ENCODE data around the gene IL1RAP. TPM values are rescaled to one million over a fixed set of nuclear protein-coding genes. Genes with fewer than 3 reads are reported as not detected.
"Not testable (repeated sequence)": the region's sequence is repeated elsewhere in the genome, so short reads cannot be mapped to it uniquely, and the experiment has no call there.

IL1RAP gene
- total RNA-seq, 2 experiments from 2014 or later: 11.0 to 13.7 TPM

DNA sequence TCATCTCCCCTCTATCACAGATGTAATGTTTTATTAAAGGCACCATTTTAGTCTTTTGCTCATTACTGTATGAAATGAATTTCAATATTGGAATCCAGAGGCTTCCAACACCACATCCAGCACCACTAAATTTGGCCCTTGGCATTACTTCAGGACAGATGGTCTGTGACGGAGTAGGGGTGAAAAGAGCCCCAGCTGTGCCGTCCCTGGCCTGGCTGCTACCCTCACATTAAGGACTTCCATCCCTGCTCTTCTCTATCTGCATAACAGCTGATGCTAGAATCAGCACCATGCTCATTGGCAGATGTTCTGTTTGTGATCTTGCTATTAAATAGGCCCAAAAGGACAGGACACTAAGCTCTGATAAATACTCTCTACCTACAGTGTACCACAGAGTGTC, 152.9 kb downstream of the IL1RAP start:
- H3K9me3 Mint-ChIP-seq: no peaks in the 10 kb centered on the region
- H3K27ac Mint-ChIP-seq: no peak overlapping the region
- H3K4me3 Mint-ChIP-seq: no peak overlapping the region
- no peaks in the 10 kb centered on the region for H3K36me3 Mint-ChIP-seq (ENCODE audit: low read depth)
- intact Hi-C loops (cut with micrococcal nuclease): no loop called here
- no peak for DNase-seq
- CTCF ChIA-PET: no interaction called here
- no peaks in the 10 kb centered on the region for H3K4me1 Mint-ChIP-seq (ENCODE audit: low read depth)
- peaks cover 7% of the 10 kb centered on the region for H3K27me3 Mint-ChIP-seq (ENCODE audit: low read depth)

DNA sequence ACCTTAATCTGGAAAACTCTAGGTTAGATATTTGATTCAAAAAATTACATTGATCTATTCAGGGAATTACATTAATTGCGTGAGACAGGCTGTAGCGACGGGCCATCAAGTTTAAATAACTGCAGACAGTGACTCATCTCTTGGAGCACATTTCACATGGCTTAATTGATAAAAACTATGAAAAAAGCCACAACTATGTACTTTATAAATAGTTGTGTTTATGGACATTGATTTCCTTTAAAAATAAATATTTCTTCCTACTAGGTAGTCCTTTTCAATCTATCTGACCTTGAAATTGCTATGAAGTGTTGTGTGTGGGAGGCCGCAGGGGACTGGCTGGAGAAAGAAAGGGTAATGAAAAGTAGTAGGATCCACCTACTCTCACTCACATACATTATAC, 157.8 kb downstream of the IL1RAP start:
- no peak overlapping the region for H3K4me3 Mint-ChIP-seq
- H3K27me3 Mint-ChIP-seq (ENCODE audit: low read depth): peaks cover 5% of the 10 kb centered on the region
- no peaks in the 10 kb centered on the region for H3K4me1 Mint-ChIP-seq (ENCODE audit: low read depth)
- H3K36me3 Mint-ChIP-seq (ENCODE audit: low read depth): no peaks in the 10 kb centered on the region
- no peak overlapping the region for H3K27ac Mint-ChIP-seq
- DNase-seq: no peak
- intact Hi-C loops (cut with micrococcal nuclease): no loop called here
- H3K9me3 Mint-ChIP-seq: no peaks in the 10 kb centered on the region
- CTCF ChIA-PET: no interaction called here

- H3K27me3 Mint-ChIP-seq (ENCODE audit: low read depth): no peaks in the 10 kb centered on the region
- peaks cover 2% of the 10 kb centered on the region for H3K9me3 Mint-ChIP-seq
- no peaks in the 10 kb centered on the region for H3K36me3 Mint-ChIP-seq (ENCODE audit: low read depth)
- H3K4me3 Mint-ChIP-seq: no peak overlapping the region
- no peaks in the 10 kb centered on the region for H3K4me1 Mint-ChIP-seq (ENCODE audit: low read depth)
- H3K27ac Mint-ChIP-seq: no peak overlapping the region
- intact Hi-C loops (cut with micrococcal nuclease): no loop called here
- no peak for DNase-seq
- CTCF ChIA-PET: interaction anchor here (1.1 kb wide), 2 partner anchors 11 to 351 kb away, joined by 3 to 4 read pairs; partner anchors contain the start of gene CLDN1
These were observed 159.3 kb downstream of the IL1RAP start for GRCh38 chr3:190673148-190673547.

DNA sequence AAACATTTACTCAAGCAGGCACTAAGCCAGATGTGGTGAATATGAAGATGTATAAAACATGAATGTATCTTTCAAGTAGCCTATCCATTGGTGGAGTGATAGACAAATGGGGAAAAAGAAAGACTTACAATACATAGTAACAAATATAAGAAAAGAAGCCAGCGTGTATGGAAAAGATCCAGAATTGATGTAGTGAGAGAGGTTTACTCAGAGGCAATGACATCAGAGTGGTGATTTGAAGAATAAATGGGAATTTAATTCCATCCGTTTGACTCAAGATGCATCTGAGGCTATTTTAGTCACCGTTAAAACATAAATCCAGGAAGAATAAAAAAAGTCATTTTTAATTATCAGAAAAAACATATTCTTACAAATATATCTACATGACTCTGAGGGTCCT, 162.6 kb downstream of the IL1RAP start:
- CTCF ChIA-PET: no interaction called here
- Mint-ChIP-seq H3K36me3 (ENCODE audit: low read depth) (no peaks in the 10 kb centered on the region), H3K4me1 (ENCODE audit: low read depth) (no peaks in the 10 kb centered on the region), H3K27me3 (ENCODE audit: low read depth) (no peaks in the 10 kb centered on the region), H3K4me3 (no peak overlapping the region), H3K9me3 (peaks cover 5% of the 10 kb centered on the region), H3K27ac (no peak overlapping the region)
- intact Hi-C loops (cut with micrococcal nuclease): no loop called here
- no peak for DNase-seq

DNA sequence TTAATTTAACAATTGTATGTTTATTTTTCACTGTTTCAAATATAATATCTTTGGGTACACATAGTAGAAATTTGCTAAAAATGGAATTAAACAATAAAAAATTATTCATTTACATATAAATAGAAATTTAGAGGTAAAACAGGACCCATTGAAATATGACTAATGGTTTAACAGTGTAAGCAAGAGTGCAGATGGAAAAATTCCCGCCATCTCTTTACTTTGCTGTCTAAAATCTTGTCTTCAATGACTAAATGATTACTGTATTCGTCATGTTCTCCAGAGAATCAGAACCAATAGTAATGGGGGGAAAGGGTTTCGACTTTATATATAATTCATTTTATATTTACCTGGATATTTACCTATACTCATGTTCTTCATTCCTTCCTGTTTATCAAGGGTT, 163.1 kb downstream of the IL1RAP start:
- Mint-ChIP-seq H3K4me3 (no peak overlapping the region), H3K36me3 (ENCODE audit: low read depth) (no peaks in the 10 kb centered on the region), H3K27ac (no peak overlapping the region), H3K27me3 (ENCODE audit: low read depth) (no peaks in the 10 kb centered on the region), H3K4me1 (ENCODE audit: low read depth) (no peaks in the 10 kb centered on the region), H3K9me3 (peaks cover 5% of the 10 kb centered on the region)
- DNase-seq: no peak
- CTCF ChIA-PET: no interaction called here
- intact Hi-C loops (cut with micrococcal nuclease): no loop called here

DNA sequence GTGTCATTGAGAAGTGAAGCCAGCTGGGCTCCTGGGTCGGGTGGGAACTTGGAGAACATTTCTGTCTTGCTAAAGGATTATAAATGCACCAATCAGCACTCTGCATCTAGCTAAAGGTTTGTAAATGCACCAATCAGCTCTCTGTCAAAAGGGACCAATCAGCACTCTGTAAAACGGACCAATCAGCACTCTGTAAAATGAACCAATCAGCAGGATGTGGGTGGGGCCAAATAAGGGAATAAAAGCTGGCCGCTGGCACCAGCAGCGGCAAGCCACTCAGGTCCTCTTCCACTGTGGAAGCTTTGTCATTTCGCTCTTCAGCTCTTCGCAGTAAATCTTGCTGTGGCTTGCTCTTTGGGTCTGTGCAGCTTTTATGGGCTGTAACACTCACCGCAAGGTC, 164.0 kb downstream of the IL1RAP start:
- H3K27me3 Mint-ChIP-seq (ENCODE audit: low read depth); CTCF ChIA-PET; intact Hi-C loops (cut with micrococcal nuclease): not testable (repeated sequence)

GRCh38 chr3:190680691-190681090, 166.8 kb downstream of the IL1RAP start:
- intact Hi-C loops (cut with micrococcal nuclease): no loop called here
- H3K4me1 Mint-ChIP-seq (ENCODE audit: low read depth): no peaks in the 10 kb centered on the region
- no peak overlapping the region for H3K4me3 Mint-ChIP-seq
- no peaks in the 10 kb centered on the region for H3K27me3 Mint-ChIP-seq (ENCODE audit: low read depth)
- H3K36me3 Mint-ChIP-seq (ENCODE audit: low read depth): no peaks in the 10 kb centered on the region
- no peak for DNase-seq
- CTCF ChIA-PET: interaction anchor here (0.6 kb wide), 1 partner anchor 249 kb away, joined by 3 read pairs; no protein-coding TSS in a partner anchor
- H3K9me3 Mint-ChIP-seq: peaks cover 5% of the 10 kb centered on the region
- no peak overlapping the region for H3K27ac Mint-ChIP-seq

More for the DNA sequence above, 164.0 kb downstream of the IL1RAP start:
- not testable (repeated sequence) for H3K27ac Mint-ChIP-seq; H3K4me3 Mint-ChIP-seq; H3K4me1 Mint-ChIP-seq (ENCODE audit: low read depth); DNase-seq; H3K36me3 Mint-ChIP-seq (ENCODE audit: low read depth); H3K9me3 Mint-ChIP-seq

- CTCF ChIA-PET: interaction anchor here (1.0 kb wide), 1 partner anchor 12 kb away, joined by 3 read pairs; no protein-coding TSS in a partner anchor
- Mint-ChIP-seq H3K27me3 (ENCODE audit: low read depth) (peaks cover 8% of the 10 kb centered on the region), H3K9me3 (peaks cover 4% of the 10 kb centered on the region), H3K36me3 (ENCODE audit: low read depth) (no peaks in the 10 kb centered on the region), H3K4me3 (no peak overlapping the region), H3K4me1 (ENCODE audit: low read depth) (no peaks in the 10 kb centered on the region), H3K27ac (no peak overlapping the region)
- intact Hi-C loops (cut with micrococcal nuclease): no loop called here
- no peak for DNase-seq
These were observed 170.9 kb downstream of the IL1RAP start for GRCh38 chr3:190684776-190685175.

DNA sequence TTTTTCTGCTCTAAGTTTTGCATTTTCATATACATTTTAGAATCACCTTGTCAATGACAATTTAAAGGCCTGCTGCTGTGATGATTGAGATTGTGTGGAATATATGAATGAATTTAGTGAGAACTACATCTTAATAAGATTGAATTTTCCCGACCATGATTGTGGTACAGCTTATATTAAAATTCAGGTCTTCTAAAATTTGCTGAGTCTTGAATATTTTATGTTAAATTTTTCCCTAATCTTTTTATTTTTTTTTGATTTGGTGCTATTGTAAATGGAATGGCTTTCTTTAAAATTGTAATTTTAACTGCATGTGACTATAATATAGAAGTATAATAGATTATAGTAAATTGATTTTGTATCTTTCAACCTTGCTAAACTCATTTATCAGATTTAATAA, 172.1 kb downstream of the IL1RAP start:
- no peaks in the 10 kb centered on the region for H3K4me1 Mint-ChIP-seq (ENCODE audit: low read depth)
- intact Hi-C loops (cut with micrococcal nuclease): no loop called here
- no peak overlapping the region for H3K4me3 Mint-ChIP-seq
- no peak for DNase-seq
- no peak overlapping the region for H3K27ac Mint-ChIP-seq
- H3K9me3 Mint-ChIP-seq: peaks cover 4% of the 10 kb centered on the region
- CTCF ChIA-PET: interaction anchor here (1.0 kb wide), 1 partner anchor 14 kb away, joined by 4 read pairs; no protein-coding TSS in a partner anchor
- H3K36me3 Mint-ChIP-seq (ENCODE audit: low read depth): no peaks in the 10 kb centered on the region
- peaks cover 11% of the 10 kb centered on the region for H3K27me3 Mint-ChIP-seq (ENCODE audit: low read depth)

DNA sequence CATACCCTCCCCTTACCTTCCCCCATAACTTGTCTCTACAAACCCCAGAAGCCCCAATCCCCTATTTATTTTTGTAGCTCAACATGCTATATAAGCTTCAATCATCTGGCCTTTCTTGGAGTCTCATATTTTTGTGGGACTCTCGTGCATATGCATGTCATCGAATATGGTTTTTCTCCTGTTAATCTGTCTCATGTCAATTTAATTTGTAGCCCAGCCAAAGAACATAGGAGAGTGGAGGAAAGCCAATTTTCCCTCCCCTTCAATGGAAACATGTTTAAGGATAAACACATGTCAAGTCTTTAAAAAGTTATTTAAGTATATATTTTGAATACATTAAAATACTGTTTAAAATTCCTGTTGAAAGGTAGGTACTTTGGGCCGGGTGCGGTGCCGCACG, 176.4 kb downstream of the IL1RAP start:
- Mint-ChIP-seq H3K27me3 (ENCODE audit: low read depth) (peaks cover 19% of the 10 kb centered on the region), H3K36me3 (ENCODE audit: low read depth) (no peaks in the 10 kb centered on the region), H3K9me3 (peaks cover 4% of the 10 kb centered on the region), H3K27ac (no peak overlapping the region), H3K4me3 (no peak overlapping the region), H3K4me1 (ENCODE audit: low read depth) (no peaks in the 10 kb centered on the region)
- CTCF ChIA-PET: interaction anchor here (0.7 kb wide), 1 partner anchor 316 kb away, joined by 4 read pairs; no protein-coding TSS in a partner anchor
- DNase-seq: no peak
- intact Hi-C loops (cut with micrococcal nuclease): no loop called here

DNA sequence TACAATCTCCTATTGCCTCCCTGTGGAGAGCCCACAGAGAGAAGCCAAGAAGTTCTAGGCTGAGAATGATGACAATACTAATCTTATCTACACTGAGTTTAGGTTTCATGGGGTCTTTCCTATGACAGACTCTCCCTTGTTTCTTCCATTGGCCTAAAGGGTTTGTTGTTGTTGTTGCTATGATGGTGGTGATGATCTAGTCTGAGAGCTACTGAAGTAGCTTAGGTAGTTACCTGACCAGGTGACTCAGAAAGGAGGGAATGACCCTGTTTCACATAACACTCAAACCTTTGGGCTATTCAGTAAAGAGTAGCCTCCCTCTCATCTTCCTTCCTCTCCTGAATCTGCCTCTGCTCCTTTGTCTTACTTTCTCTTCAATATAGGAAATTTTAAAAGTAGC, 178.4 kb downstream of the IL1RAP start:
- peaks cover 4% of the 10 kb centered on the region for H3K9me3 Mint-ChIP-seq
- H3K27ac Mint-ChIP-seq: no peak overlapping the region
- no peak overlapping the region for H3K4me3 Mint-ChIP-seq
- H3K4me1 Mint-ChIP-seq (ENCODE audit: low read depth): no peaks in the 10 kb centered on the region
- CTCF ChIA-PET: no interaction called here
- no peak for DNase-seq
- H3K27me3 Mint-ChIP-seq (ENCODE audit: low read depth): peaks cover 29% of the 10 kb centered on the region
- no peaks in the 10 kb centered on the region for H3K36me3 Mint-ChIP-seq (ENCODE audit: low read depth)
- intact Hi-C loops (cut with micrococcal nuclease): no loop called here

DNA sequence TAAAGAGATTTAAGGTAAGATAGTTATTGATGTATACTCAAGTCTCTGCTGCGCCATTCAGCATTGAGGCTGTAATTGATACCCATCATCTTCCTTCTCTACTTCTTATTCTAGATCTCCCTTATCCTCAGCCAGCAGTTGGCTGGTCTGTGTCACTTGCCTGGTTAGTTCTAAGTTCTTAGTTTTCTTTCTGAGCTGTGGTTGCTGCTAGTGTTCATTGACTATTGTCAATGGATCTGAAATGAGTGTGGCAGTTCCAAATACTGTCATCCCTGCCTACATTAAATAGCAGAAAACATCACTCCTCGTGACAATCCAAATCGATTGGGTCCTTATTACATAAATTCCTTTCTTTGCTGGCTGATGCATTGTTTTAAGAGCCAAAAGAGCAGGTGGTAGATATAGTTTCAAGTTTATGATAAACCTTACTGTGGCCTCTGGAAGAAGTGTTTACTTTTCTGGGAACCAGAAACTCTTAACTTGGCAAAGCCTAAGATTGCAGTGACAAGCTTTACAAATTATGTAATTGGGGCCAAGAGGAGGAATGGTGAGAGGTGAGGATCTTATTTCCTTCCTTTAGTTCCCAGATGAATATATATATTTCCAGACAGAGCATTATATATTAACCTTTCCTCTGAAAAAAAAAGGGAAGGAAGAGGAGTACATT, 180.6 kb downstream of the IL1RAP start:
- no peak overlapping the region for H3K27ac Mint-ChIP-seq
- no peak for DNase-seq
- no peaks in the 10 kb centered on the region for H3K4me1 Mint-ChIP-seq (ENCODE audit: low read depth)
- intact Hi-C loops (cut with micrococcal nuclease): loop anchor here (5.0 kb wide), 1 partner anchor 272 kb away; no protein-coding TSS in a partner anchor
- H3K9me3 Mint-ChIP-seq: no peaks in the 10 kb centered on the region
- H3K27me3 Mint-ChIP-seq (ENCODE audit: low read depth): peaks cover 30% of the 10 kb centered on the region
- H3K4me3 Mint-ChIP-seq: no peak overlapping the region
- CTCF ChIA-PET: no interaction called here
- no peaks in the 10 kb centered on the region for H3K36me3 Mint-ChIP-seq (ENCODE audit: low read depth)

DNA sequence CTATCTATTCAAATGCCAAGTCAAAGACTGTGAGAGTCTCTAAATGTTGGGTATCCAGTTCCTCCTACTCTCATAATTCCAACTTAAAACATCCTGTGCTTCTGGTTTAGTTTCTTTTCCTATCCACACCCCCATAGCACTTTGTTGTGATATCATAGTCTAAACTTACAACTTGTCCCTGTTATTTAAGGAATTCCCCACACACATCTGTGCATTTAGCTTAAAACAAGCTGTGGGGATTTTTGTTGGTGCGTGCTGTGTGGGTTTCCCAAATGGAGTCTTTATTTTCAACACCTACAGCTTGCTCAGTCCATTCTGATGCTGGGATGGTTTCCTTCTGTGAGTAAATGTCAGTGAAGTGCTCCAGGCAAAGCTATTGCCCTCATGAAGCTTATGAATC, 181.3 kb downstream of the IL1RAP start:
- CTCF ChIA-PET: no interaction called here
- H3K27ac Mint-ChIP-seq: no peak overlapping the region
- no peaks in the 10 kb centered on the region for H3K9me3 Mint-ChIP-seq
- no peak for DNase-seq
- intact Hi-C loops (cut with micrococcal nuclease): loop anchor here (5.0 kb wide), 1 partner anchor 273 kb away; no protein-coding TSS in a partner anchor
- H3K4me1 Mint-ChIP-seq (ENCODE audit: low read depth): no peaks in the 10 kb centered on the region
- H3K36me3 Mint-ChIP-seq (ENCODE audit: low read depth): no peaks in the 10 kb centered on the region
- H3K4me3 Mint-ChIP-seq: no peak overlapping the region
- peaks cover 37% of the 10 kb centered on the region for H3K27me3 Mint-ChIP-seq (ENCODE audit: low read depth)

All from activated naive CD4-positive, alpha-beta T cell treated with anti-CD3 and anti-CD28 coated beads for 36 hours (primary cell).